C4-2B (cell line): Measurements from ENCODE around the gene MIGA2.
"Not testable (repeated sequence)": the region's sequence is repeated elsewhere in the genome, so short reads cannot be mapped to it uniquely, and the experiment has no call there.

ENCODE experiments used
- H3K27ac ChIP-seq: fragments of 450-650 bp; 2 replicates; pipeline ENCODE4 v1.5.1; 2017
- ZFX ChIP-seq: fragments of 450-650 bp; IDR thresholded peaks from 2 replicates; pipeline ENCODE4 v1.6.1; 2017
- TF ChIP-seq, protein P1 (sequence below): fragments of 450-650 bp; conservative IDR thresholded peaks from 2 replicates; pipeline ENCODE4 v1.5.1; 2017; ENCODE audit warnings: mild to moderate bottlenecking

Gene MIGA2

DNA sequence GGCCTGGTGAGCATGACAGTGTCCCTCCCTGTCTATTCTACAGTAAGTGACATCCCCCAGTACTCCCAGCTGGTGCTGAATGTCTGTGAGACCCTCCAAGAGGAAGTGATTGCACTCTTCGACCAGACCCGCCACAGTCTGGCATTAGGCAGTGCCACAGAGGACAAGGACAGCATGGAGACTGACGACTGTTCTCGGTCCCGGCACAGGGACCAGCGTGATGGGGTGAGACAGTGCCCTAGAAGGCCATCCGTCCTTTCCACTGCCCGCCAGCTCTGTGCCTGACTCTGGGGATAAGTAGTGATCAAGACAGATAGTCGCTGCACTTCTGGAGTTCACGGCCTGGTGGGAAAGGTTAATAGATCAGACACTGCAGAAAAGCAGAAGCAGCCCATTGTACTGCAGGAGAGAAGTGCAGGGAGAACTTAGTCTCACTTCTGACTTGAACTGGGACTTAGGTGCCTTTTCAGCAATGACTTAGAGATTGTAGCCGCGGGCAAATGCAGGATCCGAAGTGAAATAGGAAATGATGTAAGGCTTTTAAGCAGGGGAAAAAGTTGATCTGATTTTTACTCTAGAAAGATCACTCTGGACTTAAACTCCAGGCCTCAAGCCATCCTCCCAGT is 36.7 kb upstream of the MIGA2 start:
- no peak overlapping the region for H3K27ac ChIP-seq
- TF ChIP-seq, protein P1, sequence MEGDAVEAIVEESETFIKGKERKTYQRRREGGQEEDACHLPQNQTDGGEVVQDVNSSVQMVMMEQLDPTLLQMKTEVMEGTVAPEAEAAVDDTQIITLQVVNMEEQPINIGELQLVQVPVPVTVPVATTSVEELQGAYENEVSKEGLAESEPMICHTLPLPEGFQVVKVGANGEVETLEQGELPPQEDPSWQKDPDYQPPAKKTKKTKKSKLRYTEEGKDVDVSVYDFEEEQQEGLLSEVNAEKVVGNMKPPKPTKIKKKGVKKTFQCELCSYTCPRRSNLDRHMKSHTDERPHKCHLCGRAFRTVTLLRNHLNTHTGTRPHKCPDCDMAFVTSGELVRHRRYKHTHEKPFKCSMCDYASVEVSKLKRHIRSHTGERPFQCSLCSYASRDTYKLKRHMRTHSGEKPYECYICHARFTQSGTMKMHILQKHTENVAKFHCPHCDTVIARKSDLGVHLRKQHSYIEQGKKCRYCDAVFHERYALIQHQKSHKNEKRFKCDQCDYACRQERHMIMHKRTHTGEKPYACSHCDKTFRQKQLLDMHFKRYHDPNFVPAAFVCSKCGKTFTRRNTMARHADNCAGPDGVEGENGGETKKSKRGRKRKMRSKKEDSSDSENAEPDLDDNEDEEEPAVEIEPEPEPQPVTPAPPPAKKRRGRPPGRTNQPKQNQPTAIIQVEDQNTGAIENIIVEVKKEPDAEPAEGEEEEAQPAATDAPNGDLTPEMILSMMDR: no peak
- TF ChIP-seq ZFX: no peak

DNA sequence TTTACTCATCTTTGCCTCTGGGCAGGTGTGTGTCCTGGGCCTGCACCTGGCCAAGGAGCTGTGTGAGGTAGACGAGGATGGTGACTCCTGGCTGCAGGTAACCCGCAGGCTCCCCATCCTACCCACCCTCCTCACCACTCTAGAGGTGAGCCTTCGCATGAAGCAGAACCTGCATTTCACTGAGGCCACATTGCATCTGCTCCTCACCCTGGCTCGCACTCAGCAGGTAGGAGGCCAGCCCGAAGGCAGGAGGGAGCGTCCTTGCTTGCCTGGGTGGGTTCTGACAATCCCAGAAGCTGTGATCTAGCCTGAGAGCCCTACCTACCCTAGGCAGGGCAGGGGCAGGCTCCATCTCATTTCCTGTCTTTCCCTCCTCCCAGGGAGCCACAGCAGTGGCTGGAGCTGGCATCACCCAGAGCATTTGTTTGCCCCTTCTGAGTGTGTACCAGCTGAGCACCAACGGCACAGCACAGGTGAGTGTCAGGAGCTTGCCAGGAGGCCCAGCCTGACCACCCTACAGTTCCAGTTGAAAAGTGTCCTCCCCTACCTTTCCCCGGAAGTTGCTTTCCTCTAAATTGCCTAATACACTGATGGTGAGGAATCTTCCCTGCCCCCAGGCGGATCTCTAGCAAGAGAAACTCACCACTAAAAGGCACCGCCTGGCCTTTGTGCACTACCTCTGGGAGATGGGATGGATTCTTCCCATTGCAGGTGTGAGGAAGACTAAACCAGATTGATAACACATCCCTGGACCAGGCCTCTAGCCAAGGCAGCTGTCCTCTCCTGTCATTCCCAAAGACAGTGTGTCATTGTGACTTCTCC is 34.7 kb upstream of the MIGA2 start:
- H3K27ac ChIP-seq: no peak overlapping the region
- no peak for TF ChIP-seq ZFX
- TF ChIP-seq, protein P1: no peak

DNA sequence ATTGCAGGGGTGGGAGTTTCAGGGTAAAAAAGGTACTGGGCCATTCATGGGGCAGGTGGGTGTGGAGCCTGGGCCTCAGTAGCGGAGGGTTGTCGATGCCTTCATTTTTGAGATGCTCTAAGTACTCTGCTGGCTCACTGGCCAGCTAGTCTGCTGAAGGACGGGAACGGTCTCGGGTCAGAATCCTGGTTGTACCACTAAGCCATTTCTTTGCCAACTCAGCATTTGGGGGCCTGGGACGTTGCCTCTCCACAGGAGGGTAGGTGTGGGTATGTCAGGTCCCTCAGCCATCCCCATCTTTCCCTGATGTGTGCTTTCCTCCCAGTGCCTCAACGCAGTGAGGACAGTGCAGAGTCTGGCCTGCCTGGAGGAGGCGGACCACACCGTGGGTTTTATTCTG is 33.4 kb upstream of the MIGA2 start:
- TF ChIP-seq, protein P1: no peak
- TF ChIP-seq ZFX: no peak
- H3K27ac ChIP-seq: no peak overlapping the region

DNA sequence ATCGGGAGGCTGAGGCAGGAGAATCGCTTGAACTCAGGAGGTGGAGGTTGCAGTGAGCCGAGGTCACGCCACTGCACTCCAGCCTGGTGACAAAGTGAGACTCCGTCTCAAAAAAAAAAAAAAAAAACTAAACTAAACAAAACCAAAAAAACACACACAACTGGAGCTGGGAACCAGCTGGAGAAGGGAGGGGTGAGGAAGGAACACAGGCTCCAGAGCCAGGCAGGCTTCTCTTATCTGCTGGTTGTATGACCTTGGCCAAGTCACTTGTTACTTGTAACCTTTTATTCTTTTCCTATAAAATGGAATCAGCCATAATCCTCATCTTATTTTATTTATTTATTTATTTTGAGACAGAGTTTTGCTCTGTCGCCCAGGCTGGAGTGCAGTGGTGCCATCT is 32.3 kb upstream of the MIGA2 start:
- not testable (repeated sequence) for H3K27ac ChIP-seq

DNA sequence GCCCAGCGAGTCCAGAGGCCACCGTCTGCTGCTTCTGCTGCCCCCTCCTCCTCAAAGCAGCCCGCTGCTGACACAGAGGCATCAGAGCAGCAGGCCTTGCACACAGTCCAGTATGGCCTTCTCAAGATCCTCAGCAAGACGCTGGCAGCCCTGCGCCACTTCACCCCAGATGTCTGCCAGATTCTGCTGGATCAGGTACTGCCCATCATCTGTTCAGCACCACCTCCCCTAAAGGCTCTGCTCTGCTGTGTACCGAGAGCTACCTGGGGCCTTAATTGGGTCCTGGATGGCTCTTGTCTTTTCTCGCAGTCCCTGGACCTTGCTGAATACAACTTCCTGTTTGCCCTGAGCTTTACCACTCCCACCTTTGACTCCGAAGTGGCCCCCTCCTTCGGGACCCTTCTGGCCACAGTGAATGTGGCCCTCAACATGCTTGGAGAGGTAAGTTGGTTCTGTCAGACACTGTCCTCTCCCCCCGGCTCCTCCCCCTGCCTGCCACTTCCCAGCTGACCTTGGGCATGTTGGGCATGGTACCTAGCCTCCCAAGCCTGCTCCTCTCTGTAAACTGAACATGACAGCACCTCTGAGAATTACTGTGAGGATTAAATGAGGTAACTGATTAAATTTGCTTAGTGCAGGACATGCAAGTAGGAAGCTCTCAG is 31.0 kb upstream of the MIGA2 start:
- no peak overlapping the region for H3K27ac ChIP-seq
- no peak for TF ChIP-seq ZFX
- TF ChIP-seq, protein P1: no peak

DNA sequence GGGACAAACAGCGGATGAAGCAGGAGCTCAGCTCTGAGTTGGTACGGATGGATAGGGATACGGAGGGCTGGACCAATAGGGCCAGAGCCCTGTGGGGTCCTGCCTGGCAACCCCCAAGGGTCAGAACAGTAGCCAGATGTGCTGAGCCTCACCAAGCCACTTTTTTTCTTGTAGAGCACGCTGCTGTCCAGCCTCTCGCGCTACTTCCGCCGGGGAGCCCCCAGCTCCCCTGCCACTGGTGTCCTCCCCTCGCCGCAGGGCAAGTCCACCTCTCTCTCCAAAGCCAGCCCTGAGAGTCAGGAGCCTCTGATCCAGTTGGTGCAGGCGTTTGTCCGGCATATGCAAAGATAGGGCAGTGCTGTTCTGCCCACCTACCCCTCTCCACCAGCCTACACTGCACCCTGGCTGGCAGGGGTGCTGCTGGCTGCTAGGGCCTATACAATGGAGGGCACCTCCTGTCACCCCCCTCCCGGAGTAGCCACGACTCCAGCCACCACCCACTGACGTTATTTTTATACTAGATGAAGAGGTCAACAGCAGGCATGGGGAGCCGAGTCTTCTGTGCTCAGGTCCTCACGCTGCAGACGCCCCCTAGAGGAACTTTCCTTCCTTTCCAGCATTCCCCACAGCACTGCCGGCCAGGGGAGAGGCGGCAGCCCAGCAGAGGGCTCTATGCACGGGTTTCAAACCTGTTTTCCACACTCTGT is 29.9 kb upstream of the MIGA2 start:
- no peak for TF ChIP-seq ZFX
- TF ChIP-seq, protein P1: peak; percentile 95

DNA sequence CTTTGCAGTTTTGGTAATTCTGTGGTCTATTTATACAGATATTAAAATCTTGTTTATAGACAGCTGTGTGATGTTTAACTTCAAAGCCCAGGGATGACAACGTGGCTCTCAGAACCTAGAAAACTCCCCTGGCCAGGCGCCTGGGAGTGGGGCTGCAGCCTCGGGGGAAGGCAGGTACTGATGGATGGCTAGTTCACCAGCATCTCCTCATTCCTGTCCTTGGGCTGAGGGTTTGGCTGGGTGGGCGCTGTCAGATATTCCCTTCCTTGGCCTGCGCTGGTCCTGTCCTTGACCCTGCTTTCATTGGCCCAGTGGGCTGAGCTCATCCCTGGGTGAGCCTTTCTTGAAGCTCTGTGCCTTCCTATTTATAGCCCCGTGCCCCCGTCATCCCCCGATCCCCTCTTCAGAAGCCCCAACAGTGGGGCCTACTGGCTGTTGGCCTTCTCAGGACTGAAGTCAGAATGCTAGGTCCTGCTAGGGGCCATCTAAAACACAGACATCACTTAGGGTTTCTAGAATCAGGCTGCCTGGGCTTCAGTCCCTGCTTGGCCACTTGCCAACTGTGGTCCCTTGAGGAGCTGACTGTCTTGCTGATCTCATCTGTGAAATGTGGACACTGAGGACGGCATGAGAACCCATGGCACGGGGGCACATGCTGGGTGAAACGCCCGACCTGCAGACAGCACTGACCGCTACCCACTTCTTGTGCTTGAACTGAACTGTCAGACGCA is 29.2 kb upstream of the MIGA2 start:
- no peak overlapping the region for H3K27ac ChIP-seq
- no peak for TF ChIP-seq ZFX
- TF ChIP-seq, protein P1: peak; percentile 68; the same call in 1 of the 2 replicates

More for the DNA sequence above, 29.9 kb upstream of the MIGA2 start:
- H3K27ac ChIP-seq: no peak overlapping the region
